Ovary (tissue), 3 donors: ENCODE results near the gene TP53TG5.

Source experiments
- CTCF ChIP-seq, 3 donors: fragments of 450-650 bp in 2 of 3; fragments of 200-600 bp in 1 of 3; IDR thresholded peaks; one replicate each; pipeline versions ENCODE4 v1.5.1 to v1.8.0; 2016 to 2022; ENCODE audit warnings: antibody characterized with exemption in 3 of 3, mild to moderate bottlenecking in 1 of 3
- EP300 ChIP-seq: sonication (generic); formaldehyde crosslinking; IDR thresholded peaks from one replicate; pipeline ENCODE4 v1.6.1; 2017; ENCODE audit warnings: antibody characterized with exemption
- POLR2A ChIP-seq: fragments of 450-650 bp; IDR thresholded peaks from one replicate; pipeline ENCODE4 v1.6.1; 2017; ENCODE audit warnings: antibody characterized with exemption, mild to moderate bottlenecking, moderate library complexity
- donor health status: DM: no; HTN: no; CAD: no.

GRCh38 chr20:45359406-45360148 lies 18.5 kb downstream of the TP53TG5 start:
- TF ChIP-seq CTCF (IDR thresholded peaks at IDR 0.05) (no peak), EP300 (no peak), POLR2A (no peak)
